Limb (tissue), 2 donors: ENCODE measurements around the gene LCE3B.

ENCODE experiments used
- DNase-seq, 2 donors: peaks; one replicate each; pipeline ENCODE4 v3.0.0-alpha.2; 2016; ENCODE audit errors: extremely low spot score in 2 of 2

The LCE3B gene

GRCh38 chr1:152658649-152659048, 45.0 kb downstream of the LCE3B start:
- no peak for DNase-seq

- no peak for DNase-seq
These were observed 49.5 kb downstream of the LCE3B start, which contains the start of gene LCE2D for GRCh38 chr1:152663098-152663497. LCE2D (plus strand) TSS chr1:152663380; CDS start chr1:152664106, 726 bp downstream.
